Hematopoietic multipotent progenitor cell treated with erythropoietin and hydrocortisone succinate and interleukin-3 and kit ligand, for 8 days (in vitro differentiated cells): ENCODE results near the gene POM121L2.
A peak's percentile ranks its signal among the peaks of the same experiment; 100 is the strongest.

Experiments used
- DNase-seq: peaks from one replicate; pipeline ENCODE4 v3.0.0-alpha.2; 2015

Gene POM121L2

GRCh38 chr6:27312146-27312949 is at the start of gene POM121L2:
POM121L2 (minus strand) TSS chr6:27312273; CDS start chr6:27312170, 103 bp downstream.
- DNase-seq, result peak; percentile 75

DNA sequence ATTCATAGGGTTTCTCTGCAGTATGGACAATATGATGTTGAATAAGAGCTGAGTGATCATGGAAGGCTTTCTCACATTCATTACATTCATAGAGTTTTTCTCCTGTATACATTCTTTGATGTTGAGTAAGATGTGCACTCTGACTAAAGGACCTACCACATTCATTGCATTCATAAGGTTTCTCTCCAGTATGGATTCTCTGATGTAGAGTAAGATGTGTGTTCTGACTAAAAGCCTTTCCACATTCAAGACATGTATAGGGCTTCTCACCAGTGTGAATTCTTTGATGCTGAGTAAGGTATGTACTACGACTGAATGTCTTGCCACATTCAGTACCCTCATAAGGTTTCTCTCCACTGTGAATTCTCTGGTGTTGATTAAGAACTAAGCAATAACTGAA is 47.2 kb upstream of the POM121L2 start:
- no peak for DNase-seq

- DNase-seq, result no peak
These were observed 46.7 kb upstream of the POM121L2 start for GRCh38 chr6:27358786-27359185.

GRCh38 chr6:27352850-27353249 is 40.8 kb upstream of the POM121L2 start:
- no peak for DNase-seq

DNA sequence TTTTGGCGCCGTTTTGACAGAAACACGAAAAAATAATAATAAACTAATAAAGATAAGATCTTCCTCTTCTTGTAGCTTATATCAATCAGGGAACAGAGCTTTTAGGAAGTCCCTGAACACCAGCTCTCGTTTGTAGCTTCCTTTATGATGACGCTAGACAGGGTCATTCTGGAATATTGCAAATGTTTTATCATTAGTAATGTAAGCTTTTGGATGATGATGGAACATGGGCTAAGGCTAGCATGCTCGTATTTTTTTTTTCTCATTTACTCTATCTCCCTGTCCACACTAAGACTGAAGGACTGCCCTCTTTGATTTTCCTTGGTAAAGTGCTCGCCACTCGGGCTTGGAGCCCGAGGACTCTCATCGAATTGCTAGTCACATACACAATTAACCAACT is 22.1 kb upstream of the POM121L2 start:
- no peak for DNase-seq

DNA sequence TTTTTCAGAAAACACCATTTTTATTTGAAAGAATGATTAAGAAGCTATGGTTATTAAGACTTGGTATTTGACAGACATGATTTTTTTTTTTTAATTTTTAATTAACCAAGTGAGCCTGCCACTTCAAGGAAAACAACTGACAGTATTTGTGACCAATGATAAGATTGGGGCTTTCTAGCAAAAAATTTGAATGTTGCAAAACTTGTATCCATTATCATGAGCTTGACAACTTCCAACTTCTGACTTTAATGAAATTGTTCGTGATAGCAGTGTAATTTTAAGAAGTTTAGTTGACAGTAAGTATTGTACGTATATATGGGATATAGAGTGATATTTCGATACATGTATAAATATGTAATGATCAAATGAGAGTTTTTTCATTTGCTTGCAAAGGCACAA is 21.6 kb upstream of the POM121L2 start:
- no peak for DNase-seq

DNA sequence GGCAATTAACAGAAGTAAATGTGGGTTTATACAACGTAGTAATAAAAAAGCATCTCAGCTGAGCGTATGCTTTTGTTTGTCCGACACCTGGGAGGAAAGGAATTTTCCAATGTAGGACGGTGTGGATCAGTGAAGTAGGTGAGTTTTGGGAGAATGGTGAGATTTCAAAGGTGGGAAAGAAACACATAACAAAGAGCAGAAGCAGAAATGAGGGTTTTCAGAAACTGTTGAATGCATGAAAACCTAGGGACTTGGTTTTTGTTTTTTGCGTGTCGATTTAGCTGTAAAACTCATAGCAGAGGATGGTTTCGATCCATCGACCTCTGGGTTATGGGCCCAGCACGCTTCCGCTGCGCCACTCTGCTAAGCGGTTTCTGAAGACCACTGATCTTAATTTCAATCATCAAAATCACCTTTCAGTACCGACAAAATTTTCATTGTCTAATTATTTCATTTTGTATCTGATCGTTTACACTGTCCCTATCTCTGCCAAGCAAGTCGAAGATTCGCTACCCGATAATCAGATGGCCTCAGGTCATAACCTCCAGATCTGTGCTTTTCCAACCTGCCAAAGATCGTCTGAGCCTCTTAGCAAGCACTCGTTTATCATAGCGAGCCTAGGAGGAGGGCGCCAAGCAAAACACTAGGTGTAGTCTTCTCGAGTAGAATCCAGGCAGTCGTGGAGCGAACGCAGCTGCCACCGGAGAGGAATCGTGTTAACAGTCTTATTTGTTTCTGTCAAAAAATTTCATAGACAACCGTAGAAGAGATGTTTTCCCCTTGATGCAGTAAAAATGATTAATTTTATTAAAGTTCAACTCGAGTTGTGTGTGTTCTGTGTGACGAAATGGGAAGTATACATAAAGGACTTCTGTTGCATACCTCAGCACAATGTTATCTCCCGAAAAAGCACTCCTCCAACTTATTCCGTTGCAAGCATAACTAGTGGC is 20.9 kb upstream of the POM121L2 start:
- peak; percentile 78 for DNase-seq

GRCh38 chr6:27327023-27327738 is 15.1 kb upstream of the POM121L2 start:
- DNase-seq, result no peak

- no peak for DNase-seq
These were observed 9.8 kb upstream of the POM121L2 start for GRCh38 chr6:27321901-27322300.

DNA sequence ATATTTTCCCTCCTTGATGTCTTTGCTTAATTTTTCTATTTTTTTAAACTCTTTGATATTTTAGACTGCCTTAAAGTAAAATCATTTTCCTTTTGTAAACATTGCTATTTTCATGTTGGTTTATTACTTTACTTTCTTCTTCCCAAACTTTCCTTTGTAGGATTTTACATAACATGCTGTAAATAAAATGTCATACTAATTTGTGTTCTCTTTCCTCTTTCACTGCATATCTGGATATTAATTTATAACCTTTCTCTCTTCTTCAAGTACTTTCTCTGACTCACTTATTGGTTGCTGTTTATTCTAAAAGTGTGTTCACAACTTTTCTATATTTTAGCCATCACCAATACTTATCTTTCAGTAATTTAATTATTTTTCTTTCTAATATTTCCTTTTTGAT is 9.3 kb upstream of the POM121L2 start:
- no peak for DNase-seq

- DNase-seq, result no peak
These were observed 6.9 kb upstream of the POM121L2 start for GRCh38 chr6:27318973-27319372.

GRCh38 chr6:27314046-27314445 is 2.0 kb upstream of the POM121L2 start:
- DNase-seq, result no peak

DNA sequence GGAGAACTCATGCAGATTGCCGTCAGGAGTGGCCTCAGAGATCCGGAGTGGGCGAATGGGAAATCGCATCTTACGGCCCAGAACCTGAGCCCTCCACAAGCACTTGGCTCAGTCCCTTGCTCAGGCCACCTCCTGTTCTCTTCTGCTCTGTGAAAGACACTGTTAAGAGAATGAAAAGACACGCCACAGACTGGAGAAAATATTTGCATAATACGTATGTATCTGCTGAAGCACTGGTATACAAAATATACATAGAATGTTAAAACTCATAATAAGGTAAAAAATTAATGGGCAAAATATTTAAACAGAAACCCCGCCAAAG is 838 bp upstream of the POM121L2 start:
- no peak for DNase-seq

DNA sequence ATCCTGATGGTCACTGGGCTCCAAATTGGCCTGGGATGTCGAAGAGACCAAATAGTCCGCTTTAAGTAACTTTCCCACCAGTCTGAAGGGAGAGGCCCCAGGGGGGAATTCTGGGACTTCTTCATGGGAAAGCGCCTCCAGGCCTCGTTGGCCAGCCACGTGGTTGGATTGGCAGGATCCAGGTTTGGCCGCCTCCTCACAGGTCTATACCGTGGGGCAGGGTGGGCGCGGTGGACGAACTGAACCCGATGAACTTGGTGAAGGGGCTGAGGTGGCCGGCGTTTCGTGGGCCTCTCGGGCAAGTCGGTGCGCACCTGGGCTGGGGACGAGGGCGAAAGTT is 297 bp downstream of the POM121L2 start:
- no peak for DNase-seq

- no peak for DNase-seq
These were observed 8.3 kb downstream of the POM121L2 start for GRCh38 chr6:27303613-27304272.

- peak; percentile 69 for DNase-seq
These were observed 14.0 kb downstream of the POM121L2 start for GRCh38 chr6:27297857-27298730.

- DNase-seq, result no peak
These were observed 14.6 kb downstream of the POM121L2 start for GRCh38 chr6:27297484-27297856.

- no peak for DNase-seq
These were observed 15.8 kb downstream of the POM121L2 start for GRCh38 chr6:27296106-27296783.

GRCh38 chr6:27295301-27296079 is 16.6 kb downstream of the POM121L2 start:
- DNase-seq, result peak; percentile 35

DNA sequence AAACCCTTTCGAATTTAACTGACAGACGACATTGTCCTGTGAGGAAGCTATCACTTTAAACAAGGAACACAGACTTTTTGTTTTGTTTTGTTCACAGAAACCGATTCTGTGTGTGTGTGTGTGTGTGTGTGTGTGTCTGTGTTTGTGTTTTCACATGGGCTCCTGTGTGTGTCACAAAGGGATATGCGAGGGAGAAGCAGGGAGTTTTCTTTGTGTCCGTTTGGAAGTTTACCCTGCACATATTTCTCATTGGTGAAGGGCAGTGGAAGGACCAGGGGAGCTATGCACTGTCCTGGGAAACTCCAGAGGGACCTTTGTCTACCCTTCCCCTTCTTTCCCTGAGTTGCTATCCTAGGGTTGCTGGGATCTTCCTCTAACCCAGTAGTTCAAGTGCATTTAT is 17.7 kb downstream of the POM121L2 start:
- DNase-seq, result no peak
